Left ventricle myocardium inferior (tissue), 1 donor: Measurements from ENCODE around the gene SETDB2. TPM values are rescaled to one million over a fixed set of nuclear protein-coding genes. Genes with fewer than 3 reads are reported as not detected.
A peak's percentile ranks its signal among the peaks of the same experiment; 100 is the strongest.

ENCODE experiments used
- DNase-seq: peaks from one replicate; pipeline ENCODE4 v3.0.0-alpha.2; 2020
- H3K27ac ChIP-seq: fragments of 200-600 bp; replicated peaks from 2 replicates; pipeline ENCODE4 v1.8.0; 2021
- H3K27me3 ChIP-seq: fragments of 200-600 bp; 2 replicates; pipeline ENCODE4 v1.8.0; 2021; ENCODE audit warnings: low read depth
- H3K36me3 ChIP-seq: fragments of 200-600 bp; 2 replicates; pipeline ENCODE4 v1.8.0; 2021
- H3K4me1 ChIP-seq: fragments of 200-600 bp; 2 replicates; pipeline ENCODE4 v1.8.0; 2021
- H3K4me3 ChIP-seq: fragments of 200-600 bp; 2 replicates; pipeline ENCODE4 v1.8.0; 2021; ENCODE audit warnings: mild to moderate bottlenecking, moderate library complexity
- H3K9me3 ChIP-seq: fragments of 200-600 bp; replicated peaks from 2 replicates; pipeline ENCODE4 v1.8.0; 2021
- intact Hi-C: fragments of 100-400 bp; cut with micrococcal nuclease; formaldehyde crosslinking; loops from one replicate; pipeline ENCODE4 v1.11.0; 2022
- long read RNA-seq: library from polyadenylated mRNA; unstranded; transcript quantifications from one replicate; pipeline ENCODE4 v2.0.0, GENCODE V29; 2021
- total RNA-seq: library from RNA; stranded (reverse); fragmentation: NEBNext Ultra II Directional; extraction: Animal tissue kit (Norgen Biotek cat#: 25700); gene quantifications from one replicate; pipeline ENCODE4 v1.2.1, GENCODE V29; 2021
- TF ChIP-seq, protein P1 (sequence below): fragments of 200-600 bp; IDR thresholded peaks from 2 replicates; pipeline ENCODE4 v1.8.0; 2021; ENCODE audit warnings: antibody characterized with exemption, mild to moderate bottlenecking, borderline replicate concordance
- donor health status: DM: no; HTN: yes; CAD: no; lungs with severe emphysema.

Gene SETDB2
- total RNA-seq, result 17.8 TPM
- long read RNA-seq, full-length matches to known transcripts, result 1 of 29 reads
- long read RNA-seq, partial matches to known transcripts, result 2 of 29 reads
- long read RNA-seq, other reads (novel, unspliced or antisense), result 26 of 29 reads

- DNase-seq, result peak; percentile 99
- Histone ChIP-seq H3K4me1 (peaks cover 56% of the 10 kb centered on the region), H3K9me3 (no peaks in the 10 kb centered on the region), H3K27ac (peak within 1 kb of the TSS; percentile 96), H3K4me3 (peak within 1 kb of the TSS; percentile 83), H3K36me3 (no peaks in the 10 kb centered on the region), H3K27me3 (no peaks in the 10 kb centered on the region)
- intact Hi-C loops, result no loop called here
- TF ChIP-seq, protein P1, sequence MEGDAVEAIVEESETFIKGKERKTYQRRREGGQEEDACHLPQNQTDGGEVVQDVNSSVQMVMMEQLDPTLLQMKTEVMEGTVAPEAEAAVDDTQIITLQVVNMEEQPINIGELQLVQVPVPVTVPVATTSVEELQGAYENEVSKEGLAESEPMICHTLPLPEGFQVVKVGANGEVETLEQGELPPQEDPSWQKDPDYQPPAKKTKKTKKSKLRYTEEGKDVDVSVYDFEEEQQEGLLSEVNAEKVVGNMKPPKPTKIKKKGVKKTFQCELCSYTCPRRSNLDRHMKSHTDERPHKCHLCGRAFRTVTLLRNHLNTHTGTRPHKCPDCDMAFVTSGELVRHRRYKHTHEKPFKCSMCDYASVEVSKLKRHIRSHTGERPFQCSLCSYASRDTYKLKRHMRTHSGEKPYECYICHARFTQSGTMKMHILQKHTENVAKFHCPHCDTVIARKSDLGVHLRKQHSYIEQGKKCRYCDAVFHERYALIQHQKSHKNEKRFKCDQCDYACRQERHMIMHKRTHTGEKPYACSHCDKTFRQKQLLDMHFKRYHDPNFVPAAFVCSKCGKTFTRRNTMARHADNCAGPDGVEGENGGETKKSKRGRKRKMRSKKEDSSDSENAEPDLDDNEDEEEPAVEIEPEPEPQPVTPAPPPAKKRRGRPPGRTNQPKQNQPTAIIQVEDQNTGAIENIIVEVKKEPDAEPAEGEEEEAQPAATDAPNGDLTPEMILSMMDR, result peak; percentile 62
These were observed at the start of gene SETDB2, which contains the start of gene CAB39L for GRCh38 chr13:49443704-49444523. SETDB2 (plus strand) TSS chr13:49444274; CDS start chr13:49451894, 7,620 bp downstream. CAB39L (minus strand) TSS chr13:49444064; CDS start chr13:49382910, 61,154 bp downstream.

GRCh38 chr13:49395451-49395865 is 48.6 kb upstream of the SETDB2 start:
- intact Hi-C loops, result no loop called here
- Histone ChIP-seq H3K4me1 (peaks cover 6% of the 10 kb centered on the region), H3K36me3 (no peaks in the 10 kb centered on the region), H3K27ac (peak overlapping the region; percentile 51), H3K9me3 (no peaks in the 10 kb centered on the region), H3K27me3 (no peaks in the 10 kb centered on the region), H3K4me3 (no peak overlapping the region)
- peak; percentile 21 for DNase-seq
- TF ChIP-seq, protein P1, result no peak

DNA sequence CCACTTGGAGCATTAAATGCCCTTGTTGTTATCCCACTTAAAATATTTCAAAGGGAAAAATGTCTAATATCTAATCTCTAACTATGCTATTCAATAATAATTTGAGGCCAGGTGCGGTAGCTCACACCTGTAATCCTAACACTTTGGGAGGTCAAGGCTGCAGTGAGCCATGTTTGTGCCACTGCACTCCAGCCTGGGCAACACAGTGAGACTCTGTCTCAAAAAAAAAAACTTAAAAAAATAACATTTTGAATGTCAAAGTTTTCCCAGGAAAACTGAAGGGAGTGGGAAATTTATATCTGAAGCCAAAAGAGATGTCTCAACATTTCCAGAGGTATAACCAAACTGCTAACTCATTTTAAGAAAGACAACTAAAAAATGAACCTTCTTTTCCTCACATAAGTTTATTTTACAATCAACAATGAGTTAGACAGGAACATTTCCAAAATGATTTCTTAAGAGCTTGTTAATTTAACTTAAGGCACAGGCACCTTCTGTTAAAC is 48.1 kb upstream of the SETDB2 start:
- TF ChIP-seq, protein P1, result no peak
- intact Hi-C loops, result no loop called here
- Histone ChIP-seq H3K27ac (peak overlapping the region; percentile 51), H3K4me1 (peaks cover 9% of the 10 kb centered on the region), H3K36me3 (no peaks in the 10 kb centered on the region), H3K9me3 (no peaks in the 10 kb centered on the region), H3K4me3 (no peak overlapping the region), H3K27me3 (no peaks in the 10 kb centered on the region)
- no peak for DNase-seq

DNA sequence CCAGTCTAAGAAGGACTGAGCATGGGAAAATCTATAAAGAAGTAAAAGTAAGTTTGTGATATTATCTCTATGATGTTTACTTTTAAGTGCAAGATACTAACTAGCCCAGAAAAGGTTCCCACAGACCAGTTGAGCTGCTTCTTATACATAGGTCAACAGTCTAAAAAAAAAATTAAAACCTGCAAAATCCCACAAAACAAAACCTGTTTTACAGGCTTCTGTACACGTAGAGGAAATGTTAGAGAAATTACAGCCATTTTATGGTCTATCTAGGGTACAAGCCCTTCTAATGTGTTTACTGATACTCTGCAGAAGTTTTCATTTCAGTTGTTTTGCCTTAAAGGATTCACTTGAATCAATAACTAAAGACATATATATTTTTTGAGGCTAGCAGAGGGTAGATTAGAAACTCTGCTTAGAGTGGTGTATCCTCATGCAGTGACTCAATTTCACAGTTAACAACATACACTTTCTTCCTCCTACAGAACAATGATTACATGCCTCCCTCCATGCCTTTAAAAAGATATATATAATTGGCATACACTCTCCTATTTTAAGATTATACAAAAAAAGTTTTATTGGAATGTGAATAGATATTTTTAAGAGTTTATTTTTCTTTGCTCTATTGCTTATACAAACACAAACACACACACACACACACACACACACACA is 44.1 kb upstream of the SETDB2 start:
- Histone ChIP-seq H3K27ac (peak overlapping the region; percentile 84), H3K36me3 (peaks cover 14% of the 10 kb centered on the region), H3K4me3 (peak overlapping the region; percentile 59), H3K9me3 (peaks cover 16% of the 10 kb centered on the region), H3K4me1 (peaks cover 9% of the 10 kb centered on the region), H3K27me3 (no peaks in the 10 kb centered on the region)
- TF ChIP-seq, protein P1, result no peak
- intact Hi-C loops, result no loop called here
- no peak for DNase-seq
